Kasumi-1 (cell line): Measurements from ENCODE around the gene C17orf75.

Source experiments
- DNase-seq, 2 experiments: peaks; one replicate each; lab custom pipeline; 2025; lab: John Stamatoyannopoulos, UW

The C17orf75 gene

DNA sequence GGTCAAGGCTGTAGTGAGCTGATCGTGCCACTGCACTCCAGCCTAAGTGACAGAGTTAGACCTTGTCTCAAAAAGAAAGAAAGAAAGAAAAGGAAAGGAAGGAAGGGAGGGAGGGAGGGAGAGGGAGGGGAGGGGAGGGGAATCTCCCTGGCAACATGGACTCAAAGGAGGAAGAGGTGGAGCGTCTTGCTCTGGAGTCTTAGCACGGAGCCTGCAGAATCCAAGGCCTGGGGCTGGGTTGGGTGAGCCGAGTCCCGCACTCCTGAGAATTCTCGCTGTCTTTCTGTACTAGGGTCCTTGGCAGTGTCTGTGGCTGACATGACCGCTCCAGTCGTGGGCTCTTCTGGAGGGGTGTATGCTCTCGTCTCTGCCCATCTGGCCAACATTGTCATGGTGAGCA lies 36.9 kb downstream of the C17orf75 start:
- DNase-seq: no peak

DNA sequence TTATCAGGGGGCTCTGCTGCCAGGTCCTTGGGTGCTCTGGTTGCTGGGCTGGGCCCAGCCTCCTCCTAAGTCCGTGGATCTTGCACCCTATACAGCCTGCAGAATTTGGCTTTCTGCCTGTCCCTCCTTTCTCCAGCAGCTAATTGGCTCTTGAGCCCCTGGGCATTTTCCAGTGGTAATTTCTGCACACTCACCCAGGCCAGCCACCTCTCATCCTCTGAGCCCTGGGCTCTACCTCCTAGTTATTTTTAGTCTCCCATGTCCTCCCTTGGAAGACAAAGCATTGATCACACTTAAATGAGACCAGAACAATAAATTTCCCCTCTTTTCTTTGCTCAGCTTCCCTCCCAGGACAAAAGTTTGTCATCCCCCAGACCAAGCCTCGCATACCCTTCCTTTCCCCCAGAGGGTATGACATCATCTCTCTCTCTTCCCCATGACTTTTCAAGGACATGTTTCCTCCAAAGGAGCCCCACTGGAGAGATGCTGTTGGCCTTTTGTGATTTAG lies 38.1 kb downstream of the C17orf75 start:
- DNase-seq: no peak

DNA sequence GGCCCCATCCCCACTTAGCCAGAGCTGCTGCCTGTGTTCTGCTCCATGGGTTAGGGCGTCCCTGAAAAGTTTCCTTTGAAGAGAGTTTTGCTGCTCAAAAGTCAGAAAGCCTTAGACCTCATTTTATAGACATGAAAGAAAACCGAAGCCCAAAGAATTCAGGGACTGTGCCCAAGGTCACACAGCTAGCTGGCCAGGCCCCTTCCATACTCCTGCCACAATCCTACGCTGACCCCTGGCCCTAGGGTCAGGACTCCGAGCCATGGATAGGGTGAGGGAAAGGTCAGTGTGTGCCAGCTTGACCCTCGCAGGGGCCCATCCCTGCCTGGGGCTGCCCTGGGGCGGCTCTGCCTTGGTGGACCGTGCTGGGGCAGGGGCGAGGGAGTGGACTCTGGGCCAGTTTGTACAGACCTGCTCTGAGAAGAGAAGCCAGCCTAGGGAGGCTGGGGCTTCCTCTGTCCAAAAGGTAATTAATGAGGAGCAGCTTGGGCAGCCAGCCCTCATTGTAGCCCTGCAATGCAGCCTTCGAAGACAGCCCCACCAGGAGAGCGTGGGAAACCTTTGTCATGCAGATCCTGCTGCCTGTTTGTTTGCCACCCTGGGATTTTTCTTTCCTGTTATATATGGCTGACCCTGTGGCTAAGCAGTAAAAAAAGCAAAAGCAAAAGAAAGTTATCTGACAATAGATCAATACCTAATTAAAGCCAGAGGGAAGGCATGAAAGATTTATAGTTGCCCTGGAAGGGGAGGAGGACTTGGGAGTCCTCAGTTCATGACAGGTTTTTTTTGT lies 38.9 kb downstream of the C17orf75 start:
- no peak for DNase-seq

DNA sequence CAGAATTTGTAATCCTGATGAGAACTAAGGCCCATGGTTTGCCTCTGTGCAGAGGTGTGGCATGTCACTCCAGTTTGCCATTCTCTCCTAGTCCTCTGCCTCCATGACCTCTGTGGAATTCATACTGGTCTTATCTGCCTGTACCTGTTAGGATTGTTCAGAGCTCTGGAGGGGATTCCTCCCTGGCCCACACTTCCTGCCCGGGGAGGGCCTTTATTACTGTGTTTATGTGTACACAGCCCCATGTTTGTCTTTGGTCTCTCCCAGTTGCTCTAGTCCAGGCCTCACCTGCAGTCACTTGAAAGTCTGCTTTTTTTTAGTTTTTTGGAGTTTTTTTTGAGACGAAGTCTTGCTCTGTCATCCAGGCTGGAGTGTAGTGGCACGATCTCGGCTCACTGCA lies 39.9 kb downstream of the C17orf75 start:
- DNase-seq: no peak

DNA sequence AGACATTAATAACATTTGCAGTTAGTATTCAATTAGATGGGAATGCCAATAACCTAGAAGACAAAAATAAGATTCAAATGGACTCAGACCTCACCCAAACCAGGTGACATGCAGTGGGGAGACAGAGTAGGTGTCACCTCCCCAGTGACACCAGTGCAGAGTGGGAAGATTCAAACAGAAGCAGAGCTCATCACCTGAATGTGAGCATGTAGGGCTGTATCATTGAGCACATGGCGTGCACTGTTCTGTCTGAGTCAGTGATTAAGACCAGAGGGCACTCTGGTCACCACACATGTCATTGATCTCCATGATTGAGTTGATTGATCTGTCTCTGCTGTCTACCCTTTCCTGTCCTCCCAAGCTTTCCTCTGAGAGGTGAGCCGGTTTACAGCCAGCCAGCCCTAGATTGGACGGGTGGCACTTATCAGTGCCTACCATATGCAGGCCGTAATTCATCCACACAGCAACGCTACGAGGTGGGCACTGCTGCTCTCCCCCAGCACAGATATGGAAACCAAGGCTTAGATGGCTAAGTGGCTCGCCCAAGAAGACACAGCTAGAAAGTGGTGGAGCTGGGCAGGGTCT lies 42.3 kb downstream of the C17orf75 start:
- DNase-seq: no peak

DNA sequence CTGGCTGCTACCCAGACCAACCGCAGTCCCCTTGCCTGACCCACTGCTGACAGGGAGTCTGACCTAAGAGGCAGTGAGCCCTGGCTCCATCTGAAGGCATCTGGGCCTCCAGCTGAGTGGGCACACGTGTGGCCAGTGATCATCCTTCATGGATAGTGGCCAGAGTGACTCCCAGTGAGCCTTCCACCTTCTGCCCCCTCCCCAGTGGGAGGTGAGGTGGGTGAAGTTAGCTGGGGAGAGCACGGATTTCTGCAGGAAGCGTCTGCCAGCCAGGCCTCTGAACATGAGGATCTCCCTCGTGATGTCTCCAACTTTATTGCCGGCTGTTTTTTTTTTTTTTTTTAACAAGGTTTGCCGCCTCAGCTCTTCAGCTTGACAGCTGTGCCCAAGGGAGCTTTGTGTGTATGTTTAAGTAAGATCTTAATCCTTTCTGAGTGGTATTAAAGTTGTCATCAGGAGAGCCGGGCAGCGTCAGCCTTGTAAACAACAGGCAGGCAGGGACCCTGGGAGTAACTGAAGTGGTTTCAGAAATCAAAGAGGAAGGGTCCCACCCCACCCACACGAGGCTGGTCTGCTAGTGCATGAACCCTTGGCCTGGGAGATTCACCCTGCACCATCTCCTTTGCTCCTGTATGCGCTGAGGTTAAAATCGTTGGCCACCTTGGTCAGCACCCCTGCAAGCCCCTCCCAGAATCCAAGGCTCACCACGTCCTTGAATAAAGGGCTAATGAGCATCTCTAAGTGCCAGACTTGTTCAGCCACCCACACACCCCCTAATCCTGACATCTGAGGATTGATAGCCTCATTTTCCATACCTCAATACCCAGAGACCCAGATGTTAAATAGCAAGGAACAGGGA lies 43.0 kb downstream of the C17orf75 start:
- no peak for DNase-seq

DNA sequence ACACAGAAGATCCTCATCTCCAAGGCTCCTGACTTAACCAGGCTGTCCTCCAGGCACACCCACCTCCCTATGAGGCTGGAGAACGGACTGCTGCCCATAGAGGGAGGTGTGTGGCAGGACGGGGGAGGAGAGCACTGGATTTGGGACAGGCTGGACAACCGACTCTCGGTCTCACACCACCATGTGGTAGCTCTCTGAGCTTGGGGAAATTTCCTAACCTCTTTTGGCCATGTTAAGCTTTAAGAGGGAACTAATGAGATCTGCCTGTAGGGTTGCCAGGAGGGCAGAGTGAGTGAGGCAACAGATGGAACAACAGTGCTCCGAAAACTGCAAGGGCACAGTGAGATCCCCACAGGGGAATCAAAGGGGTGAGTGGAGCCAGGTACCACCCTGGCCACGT lies 43.7 kb downstream of the C17orf75 start:
- peak in 1 of 2 experiments; percentile 9 for DNase-seq

DNA sequence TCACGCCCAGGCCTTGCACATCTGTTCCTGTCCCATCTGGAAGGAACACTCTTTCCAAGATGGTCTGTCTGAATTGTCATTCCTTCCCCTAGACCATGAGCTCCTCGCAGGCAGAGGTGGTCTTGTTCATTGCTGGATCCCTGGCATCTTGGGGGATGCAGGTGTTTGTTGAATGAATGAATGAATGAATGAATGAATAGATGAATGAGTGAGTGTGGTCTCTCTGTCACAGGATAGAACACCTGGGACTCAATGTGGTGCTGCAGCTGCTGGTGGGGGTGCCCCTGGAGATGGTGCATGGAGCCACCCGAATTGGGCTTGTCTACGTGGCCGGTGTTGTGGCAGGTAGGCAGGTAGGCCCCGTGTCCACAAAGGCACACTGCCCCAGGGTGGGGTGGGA lies 44.1 kb downstream of the C17orf75 start:
- DNase-seq: no peak

- no peak for DNase-seq
Measured at GRCh38 chr17:32297424-32297823, 44.5 kb downstream of the C17orf75 start.

GRCh38 chr17:32292094-32292493 lies 49.9 kb downstream of the C17orf75 start:
- DNase-seq: no peak

GRCh38 chr17:32289471-32290070 lies 52.4 kb downstream of the C17orf75 start:
- no peak for DNase-seq

DNA sequence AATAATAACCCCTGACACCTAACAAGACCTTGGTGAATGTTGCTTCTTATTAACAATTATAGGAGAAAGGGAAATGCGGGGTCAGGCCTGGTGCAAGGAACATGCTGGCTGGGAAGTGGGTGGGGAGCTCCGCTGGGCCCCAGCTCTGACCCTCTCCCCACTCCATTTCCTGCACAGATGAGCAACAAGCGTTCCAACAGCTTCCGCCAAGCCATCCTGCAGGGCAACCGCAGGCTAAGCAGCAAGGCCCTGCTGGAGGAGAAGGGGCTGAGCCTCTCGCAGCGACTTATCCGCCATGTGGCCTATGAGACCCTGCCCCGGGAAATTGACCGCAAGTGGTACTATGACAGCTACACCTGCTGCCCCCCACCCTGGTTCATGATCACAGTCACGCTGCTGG lies 53.4 kb downstream of the C17orf75 start:
- peak; percentile 91 to 95 for DNase-seq

DNA sequence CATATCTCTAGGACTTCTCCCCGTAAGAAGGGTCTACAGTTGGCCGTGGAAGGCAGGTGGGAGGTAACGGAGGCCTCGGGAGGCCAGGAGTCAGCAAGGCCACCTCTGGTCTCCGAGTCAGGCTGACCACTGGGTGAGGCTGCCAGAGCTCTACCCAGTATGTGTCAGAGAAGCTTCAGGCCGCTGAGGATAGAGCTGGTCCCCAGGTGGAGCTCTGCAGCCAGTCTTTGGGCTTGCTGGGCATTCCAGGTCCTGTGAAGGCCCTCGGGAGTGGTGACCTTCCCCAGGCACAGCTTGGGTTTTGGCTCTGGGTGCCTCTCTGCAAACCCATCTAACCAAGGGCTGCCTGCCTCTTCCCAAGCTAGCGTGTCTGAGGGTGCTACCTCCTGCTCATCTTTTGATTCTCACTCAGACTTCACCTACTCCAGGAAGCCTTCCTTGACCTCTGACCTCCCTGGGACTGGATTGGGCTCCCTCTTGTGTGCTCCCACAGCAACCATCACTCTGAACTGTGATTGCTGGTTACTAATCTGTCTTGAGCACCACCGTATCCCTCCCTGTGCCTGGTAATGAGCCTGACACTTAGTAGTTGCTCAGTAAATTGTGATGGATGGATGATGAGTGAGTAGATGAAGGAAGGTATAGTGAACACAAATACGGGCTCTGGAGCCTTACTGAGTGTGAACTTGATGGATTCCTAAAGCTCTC lies 54.0 kb downstream of the C17orf75 start:
- no peak for DNase-seq

GRCh38 chr17:32286518-32286900 lies 55.5 kb downstream of the C17orf75 start:
- no peak for DNase-seq

DNA sequence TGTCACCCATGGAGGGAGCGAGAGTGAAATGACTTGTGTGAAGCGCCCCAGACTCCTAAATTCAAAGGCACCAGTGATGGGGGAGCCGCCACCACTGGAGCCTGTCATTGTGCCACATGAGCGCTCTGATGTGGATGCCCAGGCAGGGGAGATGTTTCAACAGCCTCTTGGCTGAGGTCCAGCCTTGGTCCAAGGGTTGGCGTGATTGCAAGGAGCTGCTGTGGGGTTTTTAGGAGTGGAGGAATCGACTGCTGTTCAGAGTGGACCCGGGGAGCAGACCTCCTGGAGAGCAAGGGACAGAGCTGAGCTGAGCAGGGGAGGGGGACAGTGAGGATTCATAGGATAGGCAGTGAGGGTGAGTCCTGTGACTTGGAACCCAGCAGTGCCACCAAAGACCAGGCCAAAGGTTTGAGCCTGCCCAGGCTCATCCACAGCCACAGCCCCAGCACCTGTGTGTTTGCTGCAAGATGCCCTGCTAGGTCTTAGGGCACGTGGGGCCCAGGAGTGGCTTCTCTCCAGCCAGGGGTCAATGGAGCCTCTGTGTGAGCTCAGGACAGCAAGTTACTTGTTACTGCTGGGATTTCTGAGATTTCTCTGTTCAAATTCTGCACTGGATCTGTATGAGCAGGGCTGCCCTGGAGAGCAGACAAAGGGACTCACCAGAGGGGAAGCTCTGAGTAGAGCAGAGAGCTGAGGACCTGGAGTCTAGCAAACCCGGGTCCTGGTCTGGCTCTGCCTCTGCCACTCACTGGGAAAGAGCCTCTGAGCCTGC lies 56.0 kb downstream of the C17orf75 start:
- DNase-seq: no peak

- no peak for DNase-seq
Measured at GRCh38 chr17:32285306-32285705, 56.7 kb downstream of the C17orf75 start.

GRCh38 chr17:32283745-32284201 lies 58.2 kb downstream of the C17orf75 start:
- DNase-seq: no peak

GRCh38 chr17:32281011-32281451 lies 60.9 kb downstream of the C17orf75 start:
- DNase-seq: no peak

DNA sequence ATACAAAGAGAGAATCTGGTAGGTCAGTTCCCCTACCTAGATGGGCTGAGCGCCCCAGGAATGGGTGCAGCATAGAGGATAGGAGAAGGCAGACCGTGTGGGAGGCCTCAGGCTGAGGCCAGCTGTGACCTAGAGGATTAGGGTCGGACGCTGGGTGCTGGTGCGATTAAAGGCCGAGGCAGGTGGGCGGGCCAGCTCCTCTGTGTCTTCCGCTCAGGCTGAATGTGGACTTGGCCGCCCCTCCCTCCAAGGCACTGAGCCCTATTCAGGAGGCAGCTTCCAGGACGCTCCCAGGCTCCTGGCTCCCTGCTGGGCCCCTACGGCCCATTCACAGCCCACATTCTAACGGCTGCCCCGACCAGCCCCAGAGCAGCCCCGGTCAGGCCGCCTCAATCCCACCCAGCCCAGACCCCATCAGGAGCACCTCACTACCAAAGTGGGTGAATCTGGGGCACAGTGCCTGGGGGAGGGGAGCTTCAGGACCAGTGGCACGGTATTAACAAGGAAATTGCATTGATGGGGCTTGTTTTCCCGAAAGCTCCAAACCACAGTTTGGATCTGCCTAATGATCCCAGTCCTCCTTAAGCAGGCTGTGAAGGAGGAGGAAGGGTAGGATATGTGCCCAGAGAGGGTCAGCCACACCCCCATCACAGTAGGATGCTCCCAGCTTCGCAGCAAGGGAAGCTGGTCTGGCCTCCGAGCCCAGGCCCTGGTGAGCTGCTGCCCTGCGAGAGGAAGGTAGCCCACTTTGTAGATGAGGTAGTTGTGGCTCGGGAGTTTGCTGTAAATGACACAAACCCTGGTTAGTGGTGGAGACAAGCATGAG lies 61.9 kb downstream of the C17orf75 start:
- DNase-seq: no peak

DNA sequence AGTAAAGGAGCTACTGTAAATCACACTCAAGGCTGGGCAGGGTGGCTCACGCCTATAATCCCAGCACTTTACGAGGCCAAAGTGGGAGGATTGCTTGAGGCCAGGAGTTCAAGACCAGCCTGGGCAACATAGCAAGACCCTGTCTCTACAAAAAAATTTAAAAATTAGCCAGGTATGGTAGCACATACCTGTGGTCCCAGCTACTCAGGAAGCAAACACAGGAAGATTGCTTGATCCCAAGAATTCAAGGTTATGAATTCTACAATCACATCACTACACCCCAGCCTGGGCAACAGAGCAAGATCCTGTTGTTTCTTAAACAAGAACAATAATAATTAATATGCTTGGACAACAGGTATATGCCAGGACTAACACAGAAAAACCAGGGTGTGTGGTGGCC lies 63.2 kb downstream of the C17orf75 start:
- no peak for DNase-seq
